Posterior vena cava (tissue), 2 donors: ENCODE results near the gene NMU. TPM values are rescaled to one million over a fixed set of nuclear protein-coding genes. Genes with fewer than 3 reads are reported as not detected.

Experiments used
- total RNA-seq, 2 donors: library from RNA; stranded (reverse); fragmentation: NEBNext Ultra II Directional; extraction: Animal tissue kit (Norgen Biotek cat#: 25700); gene quantifications; one replicate each; pipeline ENCODE4 v1.2.1, GENCODE V29; 2021
- donor health status: DM: yes; HTN: yes; CAD: no.
- donor health status: DM: yes; HTN: yes; CAD: no.

Gene NMU
- total RNA-seq, 2 donors from 2014 or later, result not detected

Other genes with a start within 250 kb of the NMU start
- 100 to 1,000 TPM; 132 to 149 TPM for gene TMEM165, start 240.3 kb downstream of the NMU start, total RNA-seq
- 10 to 100 TPM; 35.2 to 45.1 TPM for gene CLOCK, start 89.4 kb downstream of the NMU start, total RNA-seq
- not detected for gene PDCL2, start 44.1 kb downstream of the NMU start, total RNA-seq
- gene EXOC1L, start 183.5 kb upstream of the NMU start, total RNA-seq, result not detected
- gene EXOC1, start 217.3 kb upstream of the NMU start, total RNA-seq, result 10 to 100 TPM; 33.4 to 34.3 TPM